Measurements from ENCODE around the gene ORM1.

The ORM1 gene

GRCh38 chr9:114341152-114341830 is 18.4 kb downstream of the ORM1 start:
- no peak overlapping the region for H3K4me3 Mint-ChIP-seq
- peaks cover 96% of the 10 kb centered on the region for H3K36me3 Mint-ChIP-seq (ENCODE audit: insufficient read depth)
- peaks cover 15 to 36% of the 10 kb centered on the region in 2 donors for H3K4me1 Mint-ChIP-seq (ENCODE audit: low read depth in 2 of 2)
- ATAC-seq (replicated peaks) (no peak), DNase-seq (no peak)
- no peaks in the 10 kb centered on the region for H3K9me3 Mint-ChIP-seq
- H3K27ac Mint-ChIP-seq, result peak overlapping the region; percentile 79 to 81
- no peaks in the 10 kb centered on the region for H3K27me3 Mint-ChIP-seq

- Mint-ChIP-seq H3K27me3 (no peaks in the 10 kb centered on the region), H3K4me3 (no peak overlapping the region), H3K9me3 (no peaks in the 10 kb centered on the region), H3K27ac (peak overlapping the region; percentile 79 to 81), H3K4me1 (ENCODE audit: low read depth in 2 of 2) (peaks cover 17 to 36% of the 10 kb centered on the region in 2 donors), H3K36me3 (ENCODE audit: insufficient read depth) (peaks cover 96% of the 10 kb centered on the region)
- ATAC-seq (replicated peaks), result no peak
- DNase-seq, result no peak
These were observed 19.1 kb downstream of the ORM1 start for GRCh38 chr9:114341991-114342390.

GRCh38 chr9:114342755-114343440 is 20.0 kb downstream of the ORM1 start:
- no peaks in the 10 kb centered on the region for H3K27me3 Mint-ChIP-seq
- ATAC-seq (replicated peaks), result no peak
- H3K36me3 Mint-ChIP-seq (ENCODE audit: insufficient read depth), result peaks cover 95% of the 10 kb centered on the region
- peak overlapping the region; percentile 52 to 81 for H3K27ac Mint-ChIP-seq
- no peak overlapping the region for H3K4me3 Mint-ChIP-seq
- peaks cover 18 to 34% of the 10 kb centered on the region in 2 donors for H3K4me1 Mint-ChIP-seq (ENCODE audit: low read depth in 2 of 2)
- H3K9me3 Mint-ChIP-seq, result no peaks in the 10 kb centered on the region
- DNase-seq, result no peak

- ATAC-seq (replicated peaks) (no peak), DNase-seq (no peak)
- peaks cover 96% of the 10 kb centered on the region for H3K36me3 Mint-ChIP-seq (ENCODE audit: insufficient read depth)
- H3K4me1 Mint-ChIP-seq (ENCODE audit: low read depth in 2 of 2), result peaks cover 19 to 36% of the 10 kb centered on the region in 2 donors
- no peaks in the 10 kb centered on the region for H3K27me3 Mint-ChIP-seq
- peak overlapping the region; percentile 52 to 81 for H3K27ac Mint-ChIP-seq
- H3K9me3 Mint-ChIP-seq, result no peaks in the 10 kb centered on the region
- H3K4me3 Mint-ChIP-seq, result no peak overlapping the region
These were observed 20.7 kb downstream of the ORM1 start for GRCh38 chr9:114343471-114344187.

- DNase-seq (no peak), ATAC-seq (replicated peaks) (no peak)
- H3K4me1 Mint-ChIP-seq (ENCODE audit: low read depth in 2 of 2), result peaks cover 23 to 39% of the 10 kb centered on the region in 2 donors
- no peaks in the 10 kb centered on the region for H3K27me3 Mint-ChIP-seq
- no peaks in the 10 kb centered on the region for H3K9me3 Mint-ChIP-seq
- peak overlapping the region; percentile 52 to 81 for H3K27ac Mint-ChIP-seq
- peaks cover 96% of the 10 kb centered on the region for H3K36me3 Mint-ChIP-seq (ENCODE audit: insufficient read depth)
- no peak overlapping the region for H3K4me3 Mint-ChIP-seq
These were observed 21.3 kb downstream of the ORM1 start for GRCh38 chr9:114344188-114344566.

GRCh38 chr9:114344692-114345091 is 21.8 kb downstream of the ORM1 start:
- Mint-ChIP-seq H3K27ac (peak overlapping the region; percentile 52 to 81), H3K27me3 (no peaks in the 10 kb centered on the region), H3K9me3 (no peaks in the 10 kb centered on the region), H3K4me1 (ENCODE audit: low read depth in 2 of 2) (peaks cover 28 to 44% of the 10 kb centered on the region in 2 donors), H3K36me3 (ENCODE audit: insufficient read depth) (peaks cover 96% of the 10 kb centered on the region), H3K4me3 (no peak overlapping the region)
- DNase-seq (no peak), ATAC-seq (replicated peaks) (no peak)

- Mint-ChIP-seq H3K27ac (peak overlapping the region; percentile 52 to 81), H3K27me3 (no peaks in the 10 kb centered on the region), H3K4me1 (ENCODE audit: low read depth in 2 of 2) (peaks cover 33 to 48% of the 10 kb centered on the region in 2 donors), H3K9me3 (no peaks in the 10 kb centered on the region), H3K36me3 (ENCODE audit: insufficient read depth) (peaks cover 96% of the 10 kb centered on the region), H3K4me3 (no peak overlapping the region)
- DNase-seq (no peak), ATAC-seq (replicated peaks) (no peak)
These were observed 22.7 kb downstream of the ORM1 start for GRCh38 chr9:114345493-114346065.

- Mint-ChIP-seq H3K4me1 (ENCODE audit: low read depth in 2 of 2) (peaks cover 33 to 48% of the 10 kb centered on the region in 2 donors), H3K36me3 (ENCODE audit: insufficient read depth) (peaks cover 96% of the 10 kb centered on the region), H3K27ac (peak overlapping the region in 1 of 2 donors; percentile 81), H3K4me3 (no peak overlapping the region), H3K9me3 (no peaks in the 10 kb centered on the region), H3K27me3 (no peaks in the 10 kb centered on the region)
- no peak for ATAC-seq (replicated peaks)
- no peak for DNase-seq
These were observed 23.2 kb downstream of the ORM1 start for GRCh38 chr9:114346146-114346545.

- Mint-ChIP-seq H3K27me3 (no peaks in the 10 kb centered on the region), H3K9me3 (no peaks in the 10 kb centered on the region), H3K4me3 (no peak overlapping the region), H3K4me1 (ENCODE audit: low read depth in 2 of 2) (peaks cover 32 to 42% of the 10 kb centered on the region in 2 donors), H3K27ac (peak overlapping the region; percentile 85 to 87), H3K36me3 (ENCODE audit: insufficient read depth) (peaks cover 99% of the 10 kb centered on the region)
- no peak for ATAC-seq (replicated peaks)
- no peak for DNase-seq
These were observed 24.8 kb downstream of the ORM1 start for GRCh38 chr9:114347675-114348074.

GRCh38 chr9:114348261-114348905 is 25.5 kb downstream of the ORM1 start:
- Mint-ChIP-seq H3K9me3 (no peaks in the 10 kb centered on the region), H3K36me3 (ENCODE audit: insufficient read depth) (peaks cover 99% of the 10 kb centered on the region), H3K4me3 (no peak overlapping the region), H3K4me1 (ENCODE audit: low read depth in 2 of 2) (peaks cover 30 to 42% of the 10 kb centered on the region in 2 donors), H3K27ac (peak overlapping the region; percentile 85 to 87), H3K27me3 (no peaks in the 10 kb centered on the region)
- no peak for DNase-seq
- no peak for ATAC-seq (replicated peaks)

GRCh38 chr9:114348906-114349482 is 26.1 kb downstream of the ORM1 start:
- H3K9me3 Mint-ChIP-seq, result no peaks in the 10 kb centered on the region
- peaks cover 99% of the 10 kb centered on the region for H3K36me3 Mint-ChIP-seq (ENCODE audit: insufficient read depth)
- peak overlapping the region; percentile 33 to 58 for H3K4me3 Mint-ChIP-seq
- H3K27ac Mint-ChIP-seq, result peak overlapping the region; percentile 85 to 87
- peaks cover 30 to 38% of the 10 kb centered on the region in 2 donors for H3K4me1 Mint-ChIP-seq (ENCODE audit: low read depth in 2 of 2)
- no peaks in the 10 kb centered on the region for H3K27me3 Mint-ChIP-seq
- DNase-seq, result peak in 2 of 3 experiments; percentile 33 to 37
- ATAC-seq (replicated peaks), result peak; percentile 82

- Mint-ChIP-seq H3K4me1 (ENCODE audit: low read depth in 2 of 2) (peaks cover 28 to 31% of the 10 kb centered on the region in 2 donors), H3K27ac (peak overlapping the region; percentile 85 to 87), H3K27me3 (no peaks in the 10 kb centered on the region), H3K36me3 (ENCODE audit: insufficient read depth) (peaks cover 97% of the 10 kb centered on the region), H3K9me3 (no peaks in the 10 kb centered on the region), H3K4me3 (peak overlapping the region; percentile 33 to 58)
- no peak for ATAC-seq (replicated peaks)
- DNase-seq, result no peak
These were observed 27.0 kb downstream of the ORM1 start for GRCh38 chr9:114349713-114350480.

Data from effector memory CD8-positive, alpha-beta T cell (primary cell).